Measurements from ENCODE around the gene ARID5B.

ARID5B gene

DNA sequence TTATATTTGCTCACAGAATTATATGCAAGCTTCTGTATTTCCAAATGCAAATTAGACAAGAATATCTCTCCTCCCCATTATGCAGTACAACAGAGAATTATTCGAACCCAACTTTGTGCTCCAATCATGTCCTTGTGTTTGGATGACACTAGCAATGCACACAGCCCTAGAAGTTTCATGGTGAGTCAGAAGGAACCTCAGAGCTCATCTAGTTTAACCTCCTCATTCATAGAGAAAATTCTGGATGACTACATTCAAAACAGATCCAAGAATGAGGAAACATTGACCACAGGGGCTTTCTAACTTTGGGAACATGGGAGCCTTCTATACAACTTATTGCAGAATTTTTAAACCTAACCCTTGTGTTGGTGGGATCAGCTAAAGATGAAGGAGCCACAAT lies 12.8 kb upstream of the ARID5B start:
- DNase-seq (ENCODE audit: low spot score) = no peak

DNA sequence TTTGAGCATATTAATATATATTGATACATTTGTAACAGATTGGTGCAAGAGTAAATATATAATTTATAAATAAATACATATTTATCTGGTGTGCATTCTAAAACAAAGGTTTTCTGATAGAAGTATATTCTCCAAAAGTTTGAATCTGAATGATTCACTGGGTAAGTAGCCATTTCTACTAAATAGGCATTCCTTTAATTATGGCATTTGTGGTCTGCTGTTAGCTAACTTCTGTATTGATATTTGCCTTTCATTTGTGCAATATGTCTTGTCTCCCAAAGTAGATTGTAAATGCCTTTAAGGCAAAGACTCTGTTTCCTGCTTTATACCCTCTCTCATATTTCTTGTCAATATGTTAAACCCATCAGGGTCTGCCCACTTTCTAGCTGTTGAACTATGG lies 11.1 kb upstream of the ARID5B start:
- no peak for DNase-seq (ENCODE audit: low spot score)

DNA sequence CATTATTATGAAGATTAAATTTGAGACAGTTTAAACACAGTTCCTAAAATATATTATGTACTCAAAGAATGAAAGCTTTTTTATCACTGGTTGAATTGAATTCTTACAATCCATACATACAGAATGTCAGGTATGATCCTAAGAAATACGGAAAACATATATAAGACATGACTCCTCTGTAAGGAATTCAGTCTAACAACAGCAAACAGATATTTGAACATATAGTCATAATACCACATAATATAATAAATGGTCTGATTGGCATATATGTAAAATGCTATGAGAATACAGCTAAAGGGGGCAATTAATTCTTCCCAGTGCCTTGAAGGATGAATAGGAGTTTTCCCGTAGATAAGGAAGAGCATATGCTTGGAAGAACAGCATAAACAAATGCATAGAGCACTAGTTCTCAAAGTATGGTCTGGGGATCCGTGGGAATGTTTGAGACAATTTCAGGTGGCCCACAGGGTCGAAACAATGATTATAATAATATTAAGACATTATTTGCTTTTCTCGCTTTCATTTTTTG lies 10.6 kb upstream of the ARID5B start:
- DNase-seq (ENCODE audit: low spot score) = no peak

GRCh38 chr10:61891906-61892585 lies 9.5 kb upstream of the ARID5B start:
- DNase-seq (ENCODE audit: low spot score) = no peak

GRCh38 chr10:61892961-61893360 lies 8.5 kb upstream of the ARID5B start:
- DNase-seq (ENCODE audit: low spot score) = no peak

GRCh38 chr10:61894133-61894532 lies 7.4 kb upstream of the ARID5B start:
- peak; percentile 12 for DNase-seq (ENCODE audit: low spot score)

DNA sequence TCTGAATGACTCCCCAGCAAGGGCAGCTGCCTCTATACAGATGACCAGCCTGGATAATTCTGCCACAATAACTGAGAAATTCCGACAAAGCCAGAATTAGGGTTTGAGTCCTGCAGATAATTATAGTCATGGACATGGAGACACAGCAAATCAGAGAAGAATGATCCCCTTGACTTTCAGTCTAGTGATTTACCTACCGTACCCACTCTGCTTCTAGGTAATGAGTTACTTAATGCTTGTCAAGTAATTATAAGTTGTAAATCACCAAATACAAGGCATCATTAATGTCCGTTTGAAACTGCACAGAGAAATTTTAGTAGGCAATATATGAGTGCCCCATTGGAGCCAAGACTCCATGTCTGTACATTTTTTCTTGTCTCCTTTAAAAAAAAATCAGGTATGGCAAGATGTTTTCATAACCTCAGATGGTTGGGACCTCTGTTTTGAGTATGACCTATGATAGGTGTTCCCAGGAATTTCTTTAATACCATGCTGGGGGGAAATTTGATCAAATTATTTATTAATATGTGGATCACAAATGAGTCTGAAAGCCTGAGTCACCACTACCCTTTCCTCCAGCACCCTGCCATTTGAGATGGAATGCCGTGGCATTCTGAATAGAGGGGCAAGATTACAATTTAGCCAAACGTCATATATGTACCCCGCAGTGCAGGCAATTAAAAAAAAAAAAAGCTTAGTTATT lies 5.5 kb upstream of the ARID5B start:
- no peak for DNase-seq (ENCODE audit: low spot score)

DNA sequence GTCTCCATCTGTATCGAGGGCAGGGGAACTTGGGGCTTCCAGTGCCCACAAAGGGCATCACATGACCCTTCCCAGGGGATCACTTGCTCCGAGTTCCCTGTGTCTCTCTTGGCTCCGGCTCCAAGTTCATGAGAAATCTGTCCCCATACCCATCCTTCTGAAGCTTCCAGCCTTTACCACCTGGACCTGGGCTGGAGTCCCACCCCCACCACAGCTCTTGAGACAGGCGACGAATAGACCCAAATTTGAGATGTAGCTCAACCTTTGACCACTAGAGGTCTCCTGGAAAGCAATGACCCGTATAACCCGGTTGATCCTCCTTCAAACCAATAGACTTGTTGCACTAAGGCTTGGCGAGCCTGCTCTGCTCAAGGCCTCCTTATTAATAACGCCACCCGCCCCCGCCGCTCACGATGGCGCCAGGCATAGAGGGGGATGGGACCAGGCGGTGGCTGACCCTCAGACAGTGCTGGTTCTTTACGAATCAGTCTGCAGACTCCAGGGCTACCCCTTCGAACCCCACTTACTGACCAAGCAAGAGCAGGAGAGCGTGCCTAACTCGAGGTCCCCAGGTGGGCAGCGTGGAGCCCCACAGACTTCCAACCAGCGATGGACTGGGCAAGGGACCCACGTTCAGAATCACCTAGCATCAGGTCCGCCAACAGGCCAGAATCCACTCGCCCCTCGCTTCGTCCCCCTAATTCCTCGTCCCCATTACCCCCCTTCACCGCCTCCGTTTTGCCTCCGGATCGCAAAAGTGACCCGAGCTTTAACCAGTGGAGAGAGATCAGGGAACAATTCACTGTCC lies 4.4 kb upstream of the ARID5B start:
- DNase-seq (ENCODE audit: low spot score) = peak; percentile 85

- DNase-seq (ENCODE audit: low spot score) = peak; percentile 30
Measured at GRCh38 chr10:61897671-61898434, 3.6 kb upstream of the ARID5B start.

DNA sequence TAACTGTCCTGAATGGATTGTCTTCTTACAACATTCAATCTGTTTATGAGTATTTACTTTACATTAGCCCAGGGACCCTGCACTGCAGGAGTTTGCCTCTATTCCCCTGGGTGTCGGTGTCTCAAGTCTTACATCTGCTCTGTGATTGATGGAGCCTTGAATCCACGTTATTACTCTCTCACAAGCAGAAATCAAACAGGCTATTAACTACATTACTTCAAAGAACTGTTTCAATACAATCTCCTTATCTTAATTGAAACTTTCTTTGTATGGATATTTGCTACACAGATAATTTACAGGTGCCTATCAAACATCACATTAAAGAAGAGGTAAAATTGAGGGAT lies 3.1 kb upstream of the ARID5B start:
- no peak for DNase-seq (ENCODE audit: low spot score)

GRCh38 chr10:61899069-61899531 lies 2.4 kb upstream of the ARID5B start:
- DNase-seq (ENCODE audit: low spot score) = peak; percentile 50

DNA sequence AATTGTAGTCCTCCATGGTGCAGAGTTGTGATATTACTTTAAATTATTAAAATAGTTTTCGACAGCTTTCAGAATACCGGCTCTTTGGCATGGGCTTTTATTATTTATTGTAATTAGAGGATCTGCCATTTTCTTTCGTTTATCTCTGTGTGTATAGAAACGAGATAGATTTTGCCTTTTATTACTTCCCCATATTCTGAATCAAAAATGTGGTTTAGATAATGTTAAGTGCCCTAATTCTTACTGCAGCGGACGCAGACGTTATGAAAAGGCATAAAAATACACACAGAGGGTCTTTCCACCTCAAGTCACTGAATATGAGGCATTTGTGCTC lies 1.9 kb upstream of the ARID5B start:
- DNase-seq (ENCODE audit: low spot score) = no peak

GRCh38 chr10:61899997-61900828 lies 1.3 kb upstream of the ARID5B start:
- DNase-seq (ENCODE audit: low spot score) = peak; percentile 75

DNA sequence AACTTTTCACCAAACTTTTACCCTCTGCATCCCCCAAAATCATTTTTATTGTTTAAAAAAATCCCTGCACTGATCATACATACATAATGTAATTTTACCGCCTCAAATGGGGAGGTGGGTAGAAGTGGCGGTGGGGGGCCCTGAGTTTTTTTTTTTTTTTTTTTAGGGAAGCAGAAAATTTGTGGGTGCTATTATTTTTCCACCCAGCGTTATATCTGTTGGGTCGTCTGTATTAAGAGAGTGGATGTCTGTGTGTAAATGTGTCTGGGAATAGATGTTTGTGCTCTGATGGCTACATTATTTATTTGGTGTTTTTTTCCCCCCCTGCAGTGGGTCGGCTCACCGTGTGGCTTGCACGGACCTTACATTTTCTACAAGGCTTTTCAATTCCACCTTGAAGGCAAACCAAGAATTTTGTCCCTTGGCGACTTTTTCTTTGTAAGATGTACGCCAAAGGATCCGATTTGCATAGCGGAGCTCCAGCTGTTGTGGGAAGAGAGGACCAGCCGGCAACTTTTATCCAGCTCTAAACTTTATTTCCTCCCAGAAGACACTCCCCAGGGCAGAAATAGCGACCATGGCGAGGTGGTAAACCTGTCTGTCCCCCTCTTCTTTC lies 438 bp downstream of the ARID5B start:
- peak; percentile 56 for DNase-seq (ENCODE audit: low spot score)

DNA sequence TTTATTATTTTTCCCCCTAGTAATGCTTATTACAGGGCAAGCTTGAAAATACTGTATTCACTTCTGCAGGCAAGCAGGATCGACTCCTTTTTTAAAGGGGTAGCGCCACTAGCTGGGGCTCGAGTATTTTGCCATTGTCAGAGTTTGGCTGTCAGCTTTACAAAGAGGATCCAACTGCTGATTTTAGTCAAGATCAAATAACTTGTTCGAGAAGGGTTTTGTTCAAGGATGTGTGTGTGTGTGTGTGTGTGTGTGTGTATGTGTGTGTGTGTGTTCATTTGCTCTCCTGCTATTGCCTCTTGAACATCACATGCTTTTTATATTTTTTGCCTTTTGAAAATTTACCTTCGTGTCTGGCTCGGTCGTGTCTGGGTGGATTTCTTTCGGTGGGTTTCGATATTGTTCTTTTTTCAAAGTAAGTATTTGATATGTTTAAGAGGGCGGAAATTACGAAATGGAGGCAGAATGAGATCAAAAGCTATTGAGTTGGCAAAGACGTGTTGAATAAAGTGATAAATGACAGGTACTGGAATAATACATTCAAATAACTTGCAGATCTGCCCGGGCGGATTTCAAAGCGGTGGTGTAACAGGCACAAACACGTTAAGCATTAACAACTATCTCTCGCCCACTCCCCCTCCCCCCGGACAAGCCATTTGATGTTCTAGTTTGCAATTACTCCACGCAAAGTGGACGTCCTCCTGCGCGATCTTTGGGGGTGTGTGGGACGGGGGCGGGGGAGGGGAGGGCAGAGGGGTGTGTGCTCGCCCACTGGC lies 1.1 kb downstream of the ARID5B start:
- peak; percentile 70 for DNase-seq (ENCODE audit: low spot score)

DNA sequence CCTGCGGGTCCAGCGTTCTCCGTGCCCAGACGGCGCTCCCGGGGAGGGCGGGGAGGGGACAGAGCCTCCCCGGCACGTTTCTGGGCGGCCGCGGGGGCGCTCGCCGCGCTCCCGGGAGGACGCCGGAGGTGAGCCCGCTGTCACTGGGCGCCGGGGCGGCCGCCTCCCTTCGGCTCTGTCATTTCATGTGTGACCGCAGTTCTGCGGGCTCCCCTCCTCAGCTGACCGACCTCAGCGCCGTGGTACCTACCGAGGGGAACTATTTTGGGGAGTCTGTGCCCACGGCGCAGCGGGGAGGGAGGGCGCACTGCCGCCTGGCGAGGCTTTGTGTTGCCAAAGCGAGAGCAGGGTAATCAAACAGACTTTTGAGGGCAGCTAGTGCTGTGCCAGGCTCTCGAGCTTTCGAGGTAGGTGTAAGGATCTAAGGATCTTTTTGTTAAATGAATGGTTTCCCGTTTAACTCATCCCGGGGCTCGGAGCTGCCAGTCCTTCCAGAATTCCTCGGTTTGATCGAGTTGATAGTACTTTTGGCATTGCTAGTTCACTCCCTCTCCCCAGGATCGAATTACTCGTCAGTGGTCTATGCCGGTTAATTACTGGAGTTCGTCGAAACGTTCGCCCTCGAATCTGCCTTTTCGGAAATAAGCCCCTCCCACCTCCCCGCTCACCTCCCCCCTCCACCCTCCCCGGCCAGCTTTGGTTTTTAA lies 1.9 kb downstream of the ARID5B start:
- DNase-seq (ENCODE audit: low spot score) = peak; percentile 35

GRCh38 chr10:61903928-61904344 lies 2.4 kb downstream of the ARID5B start:
- no peak for DNase-seq (ENCODE audit: low spot score)

GRCh38 chr10:61904733-61905725 lies 3.5 kb downstream of the ARID5B start:
- DNase-seq (ENCODE audit: low spot score) = peak; percentile 73
